ENCODE data around the gene A4GALT. TPM values are rescaled to one million over a fixed set of nuclear protein-coding genes. Genes with fewer than 3 reads are reported as not detected.

The A4GALT gene
- total and polyA plus RNA-seq, 2 of the 13 experiments (the other 11 are each of a cell fraction or from before 2014, with no cell fraction given): 0.09 to 1.1 TPM

- TF ChIP-seq ZBTB44 (CRISPR knock-in tag; IDR thresholded peaks at IDR 0.05) (no peak), GTF3A (CRISPR knock-in tag; conservative IDR thresholded peaks at IDR 0.05) (no peak), RAD21 (CRISPR knock-in tag; IDR thresholded peaks at IDR 0.05) (no peak), SAFB2 (CRISPR knock-in tag; IDR thresholded peaks at IDR 0.05; ENCODE audit: borderline replicate concordance, low read depth) (no peak), TEAD3 (CRISPR knock-in tag; optimal IDR thresholded peaks at IDR 0.05; ENCODE audit: borderline replicate concordance) (no peak), PPARG (CRISPR knock-in tag; conservative IDR thresholded peaks at IDR 0.05) (no peak), MZF1 (CRISPR knock-in tag; IDR thresholded peaks at IDR 0.05; ENCODE audit: borderline replicate concordance) (no peak), DPF2 (CRISPR knock-in tag; IDR thresholded peaks at IDR 0.05; ENCODE audit: borderline replicate concordance, low read depth) (no peak), RXRB (CRISPR knock-in tag; IDR thresholded peaks at IDR 0.05; ENCODE audit: borderline replicate concordance) (no peak), SMARCC2 (IDR thresholded peaks at IDR 0.05) (no peak), ZNF431 (CRISPR knock-in tag; IDR thresholded peaks at IDR 0.05; ENCODE audit: borderline replicate concordance, low read depth) (0 out of 2 replicates have a peak, but pooled peaks have one; percentile 27), ZNF687 (CRISPR knock-in tag; IDR thresholded peaks at IDR 0.05) (peak; percentile 95), PAWR (CRISPR knock-in tag; IDR thresholded peaks at IDR 0.05; ENCODE audit: borderline replicate concordance) (no peak), DDIT3 (CRISPR knock-in tag; IDR thresholded peaks at IDR 0.05) (no peak), AFF4 (CRISPR knock-in tag; IDR thresholded peaks at IDR 0.05) (no peak)
Measured at GRCh38 chr22:42645938-42646568, 74.6 kb downstream of the A4GALT start (continued).

Data from HepG2 (cell line).